ENCODE measurements around the gene SNRPA.

DNA sequence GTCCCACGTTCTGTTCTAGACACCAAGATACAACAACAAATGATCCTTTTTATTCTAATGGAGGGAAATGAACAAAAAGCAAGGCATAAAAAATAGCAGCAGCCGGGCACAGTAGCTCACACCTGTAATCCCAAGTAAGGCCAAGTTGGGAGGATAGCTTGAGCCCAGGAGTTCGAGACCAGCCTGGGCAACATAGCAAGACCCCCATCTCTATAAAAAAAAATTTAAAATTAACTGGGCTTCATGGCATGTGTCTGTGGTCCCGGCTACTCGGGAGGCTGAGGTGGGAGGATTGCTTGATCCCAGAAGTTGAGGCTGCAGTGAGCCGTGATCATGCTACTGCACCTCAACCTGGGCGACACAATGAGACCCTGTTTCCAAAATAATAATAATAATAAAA lies 25.4 kb downstream of the SNRPA start:
- TF ChIP-seq SIN3A (IDR thresholded peaks at IDR 0.05; ENCODE audit: borderline replicate concordance, insufficient read depth, low read length) (no peak), TAF1 (IDR thresholded peaks at IDR 0.05; ENCODE audit: borderline replicate concordance, insufficient read depth, low read length) (no peak)

All from PFSK-1 (cell line).